GM20431 (cell line): ENCODE data around the gene PRKN.

ENCODE experiments used
- in situ Hi-C: fragments of 300-500 bp; cut with MseI, MboI; formaldehyde crosslinking; loops from one replicate; pipeline ENCODE4 v1.15.0; 2020; ENCODE audit warnings: low sequenced_read_pairs; ENCODE audit not compliant: unreplicated experiment

PRKN gene

GRCh38 chr6:161564952-161565351 lies 1162.6 kb downstream of the PRKN start:
- in situ Hi-C loops = no loop called here

GRCh38 chr6:161561908-161562307 lies 1165.7 kb downstream of the PRKN start:
- in situ Hi-C loops = no loop called here

GRCh38 chr6:161557333-161558107 lies 1170.0 kb downstream of the PRKN start:
- in situ Hi-C loops = no loop called here

- in situ Hi-C loops = no loop called here
Measured at GRCh38 chr6:161554883-161555282, 1172.7 kb downstream of the PRKN start.

- in situ Hi-C loops = no loop called here
Measured at GRCh38 chr6:161549977-161550655, 1177.5 kb downstream of the PRKN start.

GRCh38 chr6:161548713-161549296 lies 1178.8 kb downstream of the PRKN start:
- in situ Hi-C loops = no loop called here

- in situ Hi-C loops = no loop called here
Measured at GRCh38 chr6:161547617-161548016, 1179.9 kb downstream of the PRKN start.

- in situ Hi-C loops = no loop called here
Measured at GRCh38 chr6:161546632-161547031, 1180.9 kb downstream of the PRKN start.

GRCh38 chr6:161545741-161546140 lies 1181.8 kb downstream of the PRKN start:
- in situ Hi-C loops = no loop called here

GRCh38 chr6:161544801-161545480 lies 1182.6 kb downstream of the PRKN start:
- in situ Hi-C loops = no loop called here

- in situ Hi-C loops = no loop called here
Measured at GRCh38 chr6:161543684-161544309, 1183.8 kb downstream of the PRKN start.

- in situ Hi-C loops = no loop called here
Measured at GRCh38 chr6:161542346-161542980, 1185.1 kb downstream of the PRKN start.

- in situ Hi-C loops = no loop called here
Measured at GRCh38 chr6:161540532-161540931, 1187.0 kb downstream of the PRKN start.

GRCh38 chr6:161536224-161536630 lies 1191.3 kb downstream of the PRKN start:
- in situ Hi-C loops = no loop called here

- in situ Hi-C loops = no loop called here
Measured at GRCh38 chr6:161534264-161534873, 1193.2 kb downstream of the PRKN start.

GRCh38 chr6:161533266-161533665 lies 1194.3 kb downstream of the PRKN start:
- in situ Hi-C loops = no loop called here

- in situ Hi-C loops = no loop called here
Measured at GRCh38 chr6:161532536-161532935, 1195.0 kb downstream of the PRKN start.

- in situ Hi-C loops = no loop called here
Measured at GRCh38 chr6:161526794-161527193, 1200.8 kb downstream of the PRKN start.

GRCh38 chr6:161523362-161523761 lies 1204.2 kb downstream of the PRKN start:
- in situ Hi-C loops = no loop called here
